HG02943 (cell line): Measurements from ENCODE around the gene RHOH.
"Not testable (repeated sequence)": the region's sequence is repeated elsewhere in the genome, so short reads cannot be mapped to it uniquely, and the experiment has no call there.

ENCODE experiments used
- ATAC-seq: cut with Tn5 transposase; IDR thresholded peaks from one replicate; pipeline ENCODE4 v1.9.1; 2021; ENCODE audit warnings: mild to moderate bottlenecking, low read depth, moderate library complexity; ENCODE audit not compliant: unreplicated experiment

Gene RHOH

GRCh38 chr4:40255393-40256281 is 58.8 kb downstream of the RHOH start:
- no peak for ATAC-seq

GRCh38 chr4:40256329-40256728 is 59.5 kb downstream of the RHOH start:
- ATAC-seq = no peak

GRCh38 chr4:40256817-40257216 is 60.0 kb downstream of the RHOH start:
- no peak for ATAC-seq

- ATAC-seq = no peak
Observed at GRCh38 chr4:40258627-40259026, 61.8 kb downstream of the RHOH start.

- no peak for ATAC-seq
Observed at GRCh38 chr4:40261231-40262076, 64.6 kb downstream of the RHOH start.

- ATAC-seq = no peak
Observed at GRCh38 chr4:40262077-40262528, 65.3 kb downstream of the RHOH start.

- no peak for ATAC-seq
Observed at GRCh38 chr4:40262861-40263260, 66.0 kb downstream of the RHOH start.

- ATAC-seq = no peak
Observed at GRCh38 chr4:40264497-40264896, 67.7 kb downstream of the RHOH start.

GRCh38 chr4:40264995-40265909 is 68.4 kb downstream of the RHOH start:
- ATAC-seq = peak; percentile 69

GRCh38 chr4:40265910-40266274 is 69.1 kb downstream of the RHOH start:
- no peak for ATAC-seq

GRCh38 chr4:40269133-40269532 is 72.3 kb downstream of the RHOH start:
- no peak for ATAC-seq

- no peak for ATAC-seq
Observed at GRCh38 chr4:40270609-40271008, 73.8 kb downstream of the RHOH start.

GRCh38 chr4:40275065-40275730 is 78.4 kb downstream of the RHOH start:
- ATAC-seq = no peak

GRCh38 chr4:40276546-40276945 is 79.7 kb downstream of the RHOH start:
- ATAC-seq = no peak

GRCh38 chr4:40280586-40280985 is 83.8 kb downstream of the RHOH start:
- no peak for ATAC-seq

GRCh38 chr4:40281099-40281498 is 84.3 kb downstream of the RHOH start:
- no peak for ATAC-seq

GRCh38 chr4:40281913-40282312 is 85.1 kb downstream of the RHOH start:
- no peak for ATAC-seq

GRCh38 chr4:40282857-40283256 is 86.0 kb downstream of the RHOH start:
- not testable (repeated sequence) for ATAC-seq

- ATAC-seq = no peak
Observed at GRCh38 chr4:40283413-40283812, 86.6 kb downstream of the RHOH start.

GRCh38 chr4:40283968-40284367 is 87.1 kb downstream of the RHOH start:
- ATAC-seq = no peak
